GM21381 (cell line): ENCODE results near the gene ESAM.
"Not testable (repeated sequence)": the region's sequence is repeated elsewhere in the genome, so short reads cannot be mapped to it uniquely, and the experiment has no call there.

Experiments
- ATAC-seq: cut with Tn5 transposase; IDR thresholded peaks from one replicate; pipeline ENCODE4 v1.9.1; 2021; ENCODE audit warnings: mild to moderate bottlenecking, moderate library complexity; ENCODE audit not compliant: unreplicated experiment

ESAM gene

GRCh38 chr11:124776865-124777645 is 15.0 kb upstream of the ESAM start:
- no peak for ATAC-seq

GRCh38 chr11:124770959-124771358 is 8.9 kb upstream of the ESAM start:
- not testable (repeated sequence) for ATAC-seq

GRCh38 chr11:124769806-124770774 is 8.0 kb upstream of the ESAM start:
- no peak for ATAC-seq

GRCh38 chr11:124768914-124769313 is 6.8 kb upstream of the ESAM start:
- no peak for ATAC-seq

- no peak for ATAC-seq
Observed at GRCh38 chr11:124766156-124766555, 4.1 kb upstream of the ESAM start.

- ATAC-seq, result peak; percentile 24
Observed at GRCh38 chr11:124763156-124763947, 1.3 kb upstream of the ESAM start.

- ATAC-seq, result peak; percentile 9
Observed at GRCh38 chr11:124762624-124763155, 600 bp upstream of the ESAM start.

GRCh38 chr11:124761301-124762104 is 587 bp downstream of the ESAM start:
- no peak for ATAC-seq

GRCh38 chr11:124760806-124761205 is 1.3 kb downstream of the ESAM start:
- no peak for ATAC-seq

- peak; percentile 26 for ATAC-seq
Observed at GRCh38 chr11:124760205-124760652, 1.9 kb downstream of the ESAM start.

- ATAC-seq, result no peak
Observed at GRCh38 chr11:124759266-124760204, 2.6 kb downstream of the ESAM start.

- ATAC-seq, result peak; percentile 46
Observed at GRCh38 chr11:124758355-124759265, 3.5 kb downstream of the ESAM start.

GRCh38 chr11:124757320-124757719 is 4.8 kb downstream of the ESAM start:
- no peak for ATAC-seq

GRCh38 chr11:124756753-124757227 is 5.3 kb downstream of the ESAM start:
- no peak for ATAC-seq

GRCh38 chr11:124756033-124756752 is 5.9 kb downstream of the ESAM start:
- no peak for ATAC-seq

GRCh38 chr11:124754710-124755109 is 7.4 kb downstream of the ESAM start:
- ATAC-seq, result no peak

- no peak for ATAC-seq
Observed at GRCh38 chr11:124754309-124754708, 7.8 kb downstream of the ESAM start.
